H1 (cell line): ENCODE results near the gene ZSWIM9. TPM values are rescaled to one million over a fixed set of nuclear protein-coding genes. Genes with fewer than 3 reads are reported as not detected.

Experiments used
- BACH1 ChIP-seq: IDR thresholded peaks from 2 replicates; pipeline ENCODE4 v1.6.1; 2012; ENCODE audit warnings: low read length, improper control_type of control experiment
- EGR1 ChIP-seq: IDR thresholded peaks from 2 replicates; pipeline ENCODE4 v1.6.1; 2011; ENCODE audit warnings: low read depth, low read length, borderline replicate concordance
- JUN ChIP-seq: IDR thresholded peaks from 2 replicates; pipeline ENCODE4 v1.6.1; 2011; ENCODE audit warnings: low read depth, mild to moderate bottlenecking, improper control_type of control experiment, low read length
- POLR2A ChIP-seq, 2 experiments: IDR thresholded peaks; 1 replicate in 1 of 2; 2 replicates in 1 of 2; pipeline ENCODE4 v1.6.1; 2011; ENCODE audit warnings: low read depth in 2 of 2, low read length in 2 of 2, mild to moderate bottlenecking in 2 of 2; ENCODE audit errors: control extremely low read depth in 1 of 2
- SIN3A ChIP-seq, 2 experiments: IDR thresholded peaks in 1 of 2; conservative IDR thresholded peaks in 1 of 2; 2 replicates each; pipeline ENCODE4 v1.6.1; 2011 to 2012; ENCODE audit warnings: low read length in 2 of 2, improper control_type of control experiment in 1 of 2, low read depth in 1 of 2, mild to moderate bottlenecking in 1 of 2
- TCF12 ChIP-seq: IDR thresholded peaks from 2 replicates; pipeline ENCODE4 v1.6.1; 2011; ENCODE audit warnings: low read depth, mild to moderate bottlenecking, low read length
- TEAD4 ChIP-seq: IDR thresholded peaks from 2 replicates; pipeline ENCODE4 v1.6.1; 2012; ENCODE audit warnings: low read depth, low read length, inconsistent platforms, mixed read lengths
- polyA plus RNA-seq, 7 experiments: library from polyadenylated mRNA; depleted of rRNA in 3 of 7; stranded (reverse) in 5 of 7; unstranded in 2 of 7; fragments of >200 nt in 5 of 7; fragments of 200-250 nt in 2 of 7; gene quantifications; 1 replicate in 5 of 7; 2 replicates in 1 of 7; 4 replicates in 1 of 7; pipeline versions ENCODE4 v1.2.1 to v1.2.3, GENCODE V29; 2011 to 2013; ENCODE audit warnings: missing spikeins in 2 of 7, mixed read lengths in 2 of 7
- total RNA-seq: library from RNA; stranded (reverse); fragmentation: NEBNext Ultra II Directional; extraction: Animal tissue kit (Norgen Biotek cat#: 25700); gene quantifications from 2 replicates; pipeline ENCODE4 v1.2.1, GENCODE V29; 2021

Gene ZSWIM9
- total and polyA plus RNA-seq, 2 of the 8 experiments (the other 6 are each of a cell fraction or from before 2014, with no cell fraction given), result 1.5 to 10.4 TPM

DNA sequence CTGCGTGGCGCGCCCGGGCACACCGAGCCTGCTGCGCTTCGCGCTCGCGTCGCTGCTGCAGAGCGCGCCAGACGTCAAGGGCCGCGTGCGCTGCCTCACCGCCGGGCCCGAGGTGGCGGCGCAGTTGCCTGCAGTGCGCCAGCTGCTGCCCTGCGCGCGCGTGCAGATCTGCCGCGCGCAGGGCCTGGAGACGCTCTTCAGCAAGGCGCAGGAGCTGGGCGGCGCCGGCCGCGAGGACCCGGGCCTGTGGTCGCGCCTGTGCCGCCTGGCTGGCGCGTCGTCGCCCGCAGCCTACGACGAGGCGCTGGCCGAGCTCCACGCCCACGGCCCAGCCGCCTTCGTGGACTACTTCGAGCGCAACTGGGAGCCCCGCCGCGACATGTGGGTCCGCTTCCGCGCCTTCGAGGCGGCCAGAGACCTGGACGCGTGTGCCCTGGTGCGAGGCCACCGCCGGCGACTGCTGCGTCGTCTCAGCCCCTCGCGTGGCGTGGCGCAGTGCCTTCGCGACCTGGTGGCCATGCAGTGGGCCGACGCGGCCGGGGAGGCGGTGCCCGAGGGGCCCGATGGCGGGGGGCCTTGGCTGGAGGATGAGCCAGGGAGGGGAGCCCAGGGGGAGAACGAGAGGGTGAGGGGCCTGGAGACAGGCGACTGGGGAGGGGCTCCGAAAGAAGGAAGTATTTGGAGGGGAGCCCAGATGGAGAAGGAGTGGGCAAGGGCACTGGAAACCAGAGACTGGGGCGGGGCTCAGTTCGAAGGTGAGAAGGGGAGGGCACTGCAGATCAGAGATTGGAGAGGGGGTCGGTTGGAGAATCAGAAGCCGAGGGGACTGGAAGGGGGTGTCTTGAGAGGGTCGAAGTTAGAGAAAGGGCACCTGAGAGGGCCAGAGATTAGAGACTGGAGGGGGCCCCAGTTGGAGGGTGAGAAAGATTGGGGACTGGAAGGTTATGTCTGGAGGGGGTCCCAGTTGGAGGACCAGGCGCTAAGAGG is 24.7 kb downstream of the ZSWIM9 start (continued):
- TF ChIP-seq SIN3A (conservative IDR thresholded peaks at IDR 0.05 in 1 of 2, IDR thresholded peaks at IDR 0.05 in 1 of 2; ENCODE audit: low read depth in 1 of 2, low read length in 2 of 2) (no peak), JUN (no peak), POLR2A (IDR thresholded peaks at IDR 0.05; ENCODE audit: control extremely low read depth in 1 of 2, low read depth in 2 of 2, low read length in 2 of 2) (no peak), BACH1 (no peak), TCF12 (no peak), EGR1 (no peak), TEAD4 (no peak)
